HG02885 (cell line): ENCODE measurements around the gene EZH2.

Experiments used
- ATAC-seq: cut with Tn5 transposase; IDR thresholded peaks from one replicate; pipeline ENCODE4 v1.9.1; 2021; ENCODE audit warnings: mild to moderate bottlenecking; ENCODE audit not compliant: unreplicated experiment, poor library complexity

The EZH2 gene

DNA sequence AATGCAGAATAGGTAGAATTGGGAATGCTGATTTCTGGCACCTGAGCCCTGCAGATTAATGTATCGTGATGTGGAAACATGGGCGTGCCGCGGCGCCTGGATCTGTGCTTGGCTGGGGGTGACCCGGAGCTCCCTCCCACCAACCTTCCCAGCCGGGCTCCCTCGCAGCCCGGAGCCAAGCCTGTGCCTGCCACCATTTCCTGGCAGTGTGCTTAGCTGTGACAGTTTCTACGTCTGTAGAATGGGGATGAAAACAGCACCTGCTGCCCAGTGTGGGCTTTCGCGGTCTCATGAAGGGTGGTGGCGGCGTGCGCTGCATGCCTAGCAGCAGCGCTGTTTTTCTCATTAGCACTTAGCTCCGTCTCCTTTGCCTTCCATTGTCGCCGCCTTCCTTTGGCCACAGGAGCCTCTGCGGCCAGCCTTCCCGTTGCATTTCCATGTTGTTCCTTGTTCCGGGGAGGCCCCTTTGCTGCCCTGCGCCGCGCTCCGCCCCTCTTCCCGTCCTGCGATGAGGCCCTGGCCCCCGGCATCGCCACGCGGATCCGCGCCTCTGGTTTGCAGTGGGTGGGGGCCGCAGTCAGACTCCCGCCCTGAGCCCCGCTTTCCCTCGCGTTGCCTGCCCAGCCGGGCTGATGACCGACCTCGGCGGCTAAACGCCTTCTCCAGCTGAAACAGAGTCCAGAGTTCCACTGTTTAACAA, 101.2 kb downstream of the EZH2 start:
- ATAC-seq = no peak

DNA sequence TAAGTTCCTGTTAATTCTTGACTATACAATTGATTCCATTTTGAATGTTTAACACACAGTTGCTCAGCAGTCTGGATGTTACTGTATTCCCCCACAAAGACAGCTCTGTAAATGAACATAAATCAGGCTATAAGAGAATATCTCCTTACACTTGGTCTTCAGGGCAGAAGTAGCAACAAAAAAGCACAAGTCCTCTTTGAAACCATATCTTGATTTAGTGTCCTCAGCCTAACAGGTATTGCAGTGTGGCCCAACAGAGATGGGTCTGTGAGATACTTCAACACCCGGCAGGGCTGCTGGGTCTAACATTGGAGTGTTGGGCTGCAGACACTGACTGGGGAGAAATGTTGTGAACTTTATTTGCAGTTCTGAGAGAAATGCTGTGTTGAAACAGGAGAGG, 109.6 kb downstream of the EZH2 start:
- ATAC-seq = no peak

DNA sequence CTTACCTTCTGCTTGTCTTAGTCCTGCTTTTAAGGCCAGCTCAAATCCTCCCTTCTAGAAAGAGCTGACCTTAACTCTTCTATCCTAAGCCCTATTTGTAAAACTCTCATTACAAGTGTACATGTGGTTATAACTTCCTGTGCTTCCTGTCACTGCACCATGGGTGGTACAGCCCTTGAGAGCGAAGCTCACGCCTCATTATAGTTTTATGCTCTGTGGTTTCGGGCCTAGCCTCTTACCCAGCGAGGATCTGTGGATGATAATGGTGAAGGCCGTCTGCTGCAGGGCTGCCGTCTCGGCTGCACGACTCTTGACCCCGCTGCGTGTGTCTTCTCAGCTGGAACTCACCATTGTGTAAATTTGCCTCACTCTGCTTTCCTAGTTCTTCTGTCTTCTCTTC, 110.8 kb downstream of the EZH2 start:
- no peak for ATAC-seq

DNA sequence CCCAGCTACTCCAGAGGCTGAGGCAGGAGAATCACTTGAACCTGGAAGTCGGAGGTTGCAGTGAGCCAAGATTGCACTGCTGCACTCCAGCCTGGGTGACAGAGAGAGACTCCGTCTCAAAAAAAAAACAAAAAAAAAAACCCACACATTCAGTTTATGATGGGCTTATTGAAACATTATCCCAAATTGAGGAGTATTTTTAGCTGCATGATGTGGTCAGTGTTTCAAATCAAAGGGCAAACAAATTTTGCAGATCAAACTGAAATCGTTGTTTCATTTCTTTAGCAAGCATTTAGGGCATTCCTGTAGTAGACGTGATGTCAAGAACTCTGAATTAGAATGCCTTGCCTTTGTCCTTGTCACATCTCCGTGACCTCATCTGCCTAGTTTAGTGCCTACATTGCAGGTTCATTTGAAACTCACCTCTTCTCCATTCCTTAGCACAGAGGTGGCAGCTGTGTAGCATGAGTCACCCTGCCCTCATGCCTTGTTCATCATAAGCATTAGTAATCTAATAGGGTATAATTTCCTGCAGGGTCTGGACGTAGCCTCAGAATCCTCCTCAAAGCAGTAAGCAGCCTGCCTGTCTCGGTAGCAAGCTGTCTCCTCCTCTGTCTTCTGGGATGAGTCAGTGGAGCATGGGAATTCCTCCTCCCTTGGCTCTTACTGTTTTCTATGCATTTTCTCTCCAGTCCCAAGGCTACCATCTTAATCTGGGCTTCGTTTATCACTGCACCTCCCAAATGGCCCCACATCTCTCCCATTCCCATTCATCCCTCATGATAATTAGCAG, 111.6 kb downstream of the EZH2 start:
- no peak for ATAC-seq

DNA sequence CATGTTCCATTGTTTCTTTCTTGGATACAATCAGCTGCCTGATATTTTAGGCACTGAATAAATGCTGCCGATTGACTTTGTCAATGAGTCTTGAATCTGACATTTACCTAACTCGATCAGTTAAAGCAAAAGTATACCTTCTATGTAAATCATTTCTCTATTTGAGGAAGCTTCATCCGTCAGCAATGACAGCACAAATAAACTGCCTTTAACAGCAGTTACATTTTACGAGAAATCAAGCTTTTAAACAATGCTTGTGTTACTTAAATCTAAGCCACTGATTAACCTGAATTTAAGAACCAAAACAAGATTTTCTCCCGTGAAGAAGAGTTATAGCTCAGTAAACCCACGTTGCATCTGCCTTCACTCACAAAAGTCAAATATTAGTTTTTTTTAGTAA, 114.1 kb downstream of the EZH2 start:
- ATAC-seq = no peak

DNA sequence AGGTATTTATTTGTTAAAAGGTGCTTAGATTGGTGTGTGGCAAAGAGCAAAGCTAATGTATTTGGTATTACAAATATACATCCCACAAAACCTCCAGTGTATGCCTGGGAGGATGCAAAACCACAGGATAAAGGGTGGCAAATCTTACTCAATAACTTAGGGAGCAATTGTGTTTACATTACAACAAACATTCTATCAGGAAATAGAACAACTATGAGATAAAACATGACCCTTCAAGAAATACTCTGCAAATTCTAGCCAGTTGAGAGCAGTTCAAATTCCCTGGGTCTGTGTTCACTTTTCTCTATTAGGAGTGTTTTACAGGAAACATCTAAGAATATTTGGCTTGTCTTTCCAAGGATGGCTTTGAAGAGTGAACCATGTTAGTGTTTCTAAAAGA, 120.5 kb downstream of the EZH2 start:
- no peak for ATAC-seq

DNA sequence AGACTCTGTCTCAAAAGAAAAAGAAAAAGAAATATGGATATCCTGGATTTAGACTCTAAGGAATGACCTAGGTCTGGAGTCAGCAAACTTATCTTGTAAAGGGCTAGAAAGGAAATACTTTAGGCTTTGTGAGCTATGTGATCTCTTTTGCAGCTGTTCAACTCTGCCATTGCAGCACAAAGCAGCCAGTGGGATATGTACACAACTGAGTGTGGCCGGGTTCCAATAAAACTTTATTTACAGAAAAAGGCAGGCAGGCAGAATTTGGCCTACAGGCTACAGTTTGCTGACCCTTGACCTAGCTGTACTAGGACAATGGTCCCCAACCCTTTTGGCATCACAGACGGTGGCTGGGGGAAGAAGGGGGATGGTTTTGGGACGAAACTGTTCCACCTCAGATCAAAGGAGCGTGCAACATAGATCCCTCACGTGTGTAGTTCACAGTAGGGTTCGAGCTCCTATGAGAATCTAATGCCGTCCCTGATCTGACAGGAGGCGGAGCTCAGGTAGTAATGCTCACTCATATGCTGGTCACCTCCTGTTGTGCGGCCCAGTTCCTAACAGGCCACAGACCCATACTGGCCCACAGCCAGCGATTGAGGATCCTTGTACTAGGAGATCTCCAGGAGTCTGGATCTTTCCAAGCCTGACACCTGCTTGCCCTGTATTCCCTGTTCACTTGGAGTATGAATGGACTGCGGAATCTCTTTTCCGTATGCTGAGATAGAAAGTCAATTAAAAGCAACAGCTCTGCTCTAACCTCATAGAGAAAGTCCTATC, 122.4 kb downstream of the EZH2 start:
- no peak for ATAC-seq
